Epithelial cell of esophagus (primary cell): Measurements from ENCODE around the gene RTF2.
A peak's percentile ranks its signal among the peaks of the same experiment; 100 is the strongest.
"Not testable (repeated sequence)": the region's sequence is repeated elsewhere in the genome, so short reads cannot be mapped to it uniquely, and the experiment has no call there.

Experiments used
- DNase-seq: peaks from one replicate; pipeline ENCODE4 v3.0.0; 2010; ENCODE audit warnings: low read depth
- H3K4me3 ChIP-seq: 2 replicates; pipeline ENCODE4 v1.5.1; 2011; ENCODE audit warnings: mild to moderate bottlenecking, low read length, control low read depth
- CTCF ChIP-seq: IDR thresholded peaks from 2 replicates; pipeline ENCODE4 v1.5.1; 2011; ENCODE audit warnings: low read depth, mild to moderate bottlenecking, low read length, control low read depth, inconsistent platforms; ENCODE audit not compliant: insufficient read depth; ENCODE audit errors: missing control alignments

RTF2 gene

GRCh38 chr20:56540415-56540814 is 72.0 kb downstream of the RTF2 start:
- no peak overlapping the region for H3K4me3 ChIP-seq
- no peak for TF ChIP-seq CTCF
- no peak for DNase-seq

- TF ChIP-seq CTCF, result no peak
- no peak for DNase-seq
Measured at GRCh38 chr20:56542489-56543030, 74.1 kb downstream of the RTF2 start.

GRCh38 chr20:56551571-56551970 is 83.1 kb downstream of the RTF2 start:
- no peak for TF ChIP-seq CTCF
- H3K4me3 ChIP-seq, result no peak overlapping the region
- DNase-seq, result no peak

More at GRCh38 chr20:56542489-56543030, 74.1 kb downstream of the RTF2 start:
- no peak overlapping the region for H3K4me3 ChIP-seq

- DNase-seq, result no peak
- no peak overlapping the region for H3K4me3 ChIP-seq
- TF ChIP-seq CTCF, result no peak
Measured at GRCh38 chr20:56552911-56553629, 84.6 kb downstream of the RTF2 start.

DNA sequence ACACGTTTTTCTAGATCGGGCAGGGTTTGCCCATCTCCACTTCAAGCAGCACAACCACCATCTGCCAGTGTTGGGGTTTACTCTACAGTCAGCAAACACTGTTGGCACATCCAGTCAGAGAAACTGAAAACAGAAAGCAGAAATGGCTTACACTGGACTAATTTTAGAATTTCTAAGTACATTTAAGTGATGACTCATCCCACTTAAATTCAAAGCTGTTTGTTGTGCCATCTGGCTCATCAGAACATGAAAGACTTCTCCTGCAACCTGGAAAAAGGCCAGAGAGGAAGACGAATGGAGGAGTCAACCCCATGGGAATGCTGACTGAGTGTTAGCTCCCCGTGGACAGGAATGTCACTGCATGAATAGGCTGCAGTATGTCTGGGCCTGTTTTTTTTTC is 86.4 kb downstream of the RTF2 start:
- peak; percentile 97 for DNase-seq
- H3K4me3 ChIP-seq, result no peak overlapping the region
- TF ChIP-seq CTCF, result peak; percentile 50

- TF ChIP-seq CTCF, result no peak
- no peak for DNase-seq
- H3K4me3 ChIP-seq, result no peak overlapping the region
Measured at GRCh38 chr20:56558968-56559367, 90.5 kb downstream of the RTF2 start.

DNA sequence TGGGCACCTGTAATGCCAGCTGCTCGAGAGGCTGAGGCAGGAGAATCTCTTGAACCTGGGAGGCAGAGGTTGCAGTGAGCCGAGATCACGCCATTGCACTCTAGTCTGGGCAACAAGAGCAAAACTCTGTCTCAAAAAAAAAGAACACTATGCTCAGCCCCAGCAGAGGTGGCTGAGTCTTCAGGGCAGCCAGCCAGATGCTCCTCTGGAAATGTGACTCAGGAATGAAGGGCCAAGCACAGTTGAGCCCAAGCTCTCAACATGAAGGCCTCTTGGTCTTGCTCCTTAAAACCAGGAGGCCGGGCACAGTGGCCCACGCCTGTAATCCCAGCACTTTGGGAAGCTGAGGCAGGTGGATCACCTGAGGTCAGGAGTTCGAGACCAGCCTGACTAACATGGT is 96.1 kb downstream of the RTF2 start:
- peak; percentile 16 for DNase-seq
- H3K4me3 ChIP-seq, result not testable (repeated sequence)
